HG03432 (cell line): ENCODE data around the gene ADAM23.

ENCODE experiments used
- ATAC-seq: cut with Tn5 transposase; IDR thresholded peaks from one replicate; pipeline ENCODE4 v1.9.1; 2021; ENCODE audit warnings: mild to moderate bottlenecking, moderate library complexity; ENCODE audit not compliant: unreplicated experiment

Gene ADAM23

GRCh38 chr2:206635015-206635414 is 191.7 kb downstream of the ADAM23 start:
- ATAC-seq: no peak

GRCh38 chr2:206639636-206640035 is 196.3 kb downstream of the ADAM23 start:
- no peak for ATAC-seq

- no peak for ATAC-seq
Observed at GRCh38 chr2:206641226-206641625, 197.9 kb downstream of the ADAM23 start.

GRCh38 chr2:206642075-206643025 is 199.0 kb downstream of the ADAM23 start, which contains the start of gene FAM237A:
FAM237A (plus strand) TSS chr2:206642487; CDS start chr2:206644237, 1,750 bp downstream.
- no peak for ATAC-seq

- no peak for ATAC-seq
Observed at GRCh38 chr2:206647985-206648384, 204.7 kb downstream of the ADAM23 start.

GRCh38 chr2:206657087-206657486 is 213.8 kb downstream of the ADAM23 start:
- no peak for ATAC-seq

DNA sequence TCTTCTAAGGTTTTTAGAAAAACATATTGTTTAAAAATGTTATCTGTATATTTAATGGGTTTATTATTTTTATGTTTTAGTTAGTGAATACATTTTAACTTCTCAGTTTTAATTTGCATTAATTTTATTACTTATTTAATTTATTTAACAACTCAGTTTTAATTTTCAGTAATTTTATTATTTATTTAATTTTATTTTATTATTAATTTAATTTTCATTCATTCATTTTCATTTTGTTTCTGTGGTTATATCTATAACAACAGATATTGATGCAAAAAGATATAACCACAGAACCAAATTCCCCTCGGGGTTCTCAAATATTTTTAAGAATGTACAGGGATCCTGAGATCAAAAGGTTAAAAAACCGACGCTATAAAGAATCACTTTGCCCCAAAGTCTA is 221.9 kb downstream of the ADAM23 start:
- ATAC-seq: no peak
